HepG2 (cell line): ENCODE data around the gene ARHGAP26. TPM values are rescaled to one million over a fixed set of nuclear protein-coding genes. Genes with fewer than 3 reads are reported as not detected.

ENCODE experiments used
- ATAC-seq: fragments of 200-7000 bp; cut with Tn5 transposase; 3 replicates; pipeline ENCODE4 v1.9.1; 2020; ENCODE audit warnings: mild to moderate bottlenecking, moderate library complexity
- BruUV-seq: library from RNA; stranded (reverse); fragments of 400-500 nt; replicated peaks from 2 replicates; lab custom pipeline; 2021; lab: Mats Ljungman, UMichigan
- CTCF ChIA-PET: fragments of 300-600 bp; formaldehyde crosslinking; extraction: SDS; loops from one replicate; lab custom pipeline; 2021; ENCODE audit warnings: low total read pairs, inconsistent platforms, low intra/inter-chr PET ratio; lab: Yijun Ruan, JAX
- POLR2A ChIA-PET: fragments of 350-600 bp; sonication (Branson Sonifier 250); formaldehyde crosslinking; loops from one replicate; lab custom pipeline; 2020; ENCODE audit warnings: antibody characterized with exemption, inconsistent platforms; lab: Yijun Ruan, JAX
- DNase-seq: peaks from one replicate; pipeline ENCODE4 v3.0.0-alpha.2; 2015; ENCODE audit warnings: low spot score
- FAIRE-seq: peaks from 3 replicates; lab custom pipeline; 2011; peaks lifted over from hg19 to GRCh38; lab: Jason Lieb, UNC
- H2AFZ ChIP-seq: one replicate; pipeline ENCODE4 v1.6.1; 2011; ENCODE audit warnings: low read length, inconsistent platforms
- H3K27ac ChIP-seq: fragments of 300-600 bp; 3 replicates; pipeline ENCODE4 v1.8.0; 2011; ENCODE audit warnings: mixed run types, mild to moderate bottlenecking, mixed read lengths, low read length, inconsistent platforms; ENCODE audit not compliant: insufficient read depth; ENCODE audit errors: extremely low read length
- H3K27me3 ChIP-seq, 2 experiments: fragments of 200-600 bp in 1 of 2; 2 replicates in 1 of 2; 3 replicates in 1 of 2; pipeline versions ENCODE4 v1.6.0 to v1.8.0; 2011; ENCODE audit warnings: low read length in 2 of 2, mild to moderate bottlenecking in 2 of 2, moderate library complexity in 2 of 2, inconsistent platforms in 1 of 2; ENCODE audit not compliant: insufficient read depth in 2 of 2, control insufficient read depth in 1 of 2
- H3K36me3 ChIP-seq, 2 experiments: fragments of 200-600 bp in 1 of 2; replicated peaks in 1 of 2; 2 replicates in 1 of 2; 3 replicates in 1 of 2; pipeline versions ENCODE4 v1.5.1 to v1.8.0; 2011; ENCODE audit warnings: low read length in 2 of 2, inconsistent platforms in 1 of 2; ENCODE audit not compliant: insufficient read depth in 2 of 2, control insufficient read depth in 1 of 2
- H3K4me1 ChIP-seq: 2 replicates; pipeline ENCODE4 v1.5.1; 2012; ENCODE audit warnings: low read length, inconsistent platforms; ENCODE audit not compliant: insufficient read depth
- H3K4me2 ChIP-seq: 2 replicates; pipeline ENCODE4 v1.6.0; 2011; ENCODE audit warnings: low read depth, low read length, inconsistent platforms
- H3K4me3 ChIP-seq, 3 experiments: fragments of 200-600 bp in 1 of 3; sonication (generic), shearing (Covaris generic) in 1 of 3; replicated peaks in 1 of 3; 2 replicates each; pipeline ENCODE4 v1.5.1; 2011 to 2016; ENCODE audit warnings: low read length in 3 of 3, inconsistent platforms in 2 of 3, low read depth in 2 of 3, mild to moderate bottlenecking in 2 of 3, control low read depth in 1 of 3, mixed read lengths in 1 of 3; ENCODE audit not compliant: insufficient read depth in 1 of 3
- H3K79me2 ChIP-seq: one replicate; pipeline ENCODE4 v1.6.1; 2011; ENCODE audit warnings: low read length, inconsistent platforms; ENCODE audit not compliant: insufficient read depth
- H3K9ac ChIP-seq: 2 replicates; pipeline ENCODE4 v1.6.0; 2011; ENCODE audit warnings: mild to moderate bottlenecking, low read depth, low read length, inconsistent platforms; ENCODE audit not compliant: insufficient read depth
- H3K9me3 ChIP-seq: 2 replicates; pipeline ENCODE4 v1.5.1; 2012; ENCODE audit warnings: mild to moderate bottlenecking, low read length
- H4K20me1 ChIP-seq: 2 replicates; pipeline ENCODE4 v1.6.0; 2011; ENCODE audit warnings: inconsistent platforms, mild to moderate bottlenecking, low read length, moderate library complexity; ENCODE audit not compliant: insufficient read depth
- ATF7 ChIP-seq, 2 experiments: fragments of 450-650 bp in 1 of 2; sonication (generic) in 1 of 2; formaldehyde crosslinking in 1 of 2; IDR thresholded peaks; 2 replicates each; pipeline versions ENCODE4 v1.4.0 to v1.6.1; 2016 to 2020; ENCODE audit warnings: antibody characterized with exemption in 1 of 2, mild to moderate bottlenecking in 1 of 2, missing genetic modification reagents in 1 of 2
- CEBPB ChIP-seq: IDR thresholded peaks from 2 replicates; pipeline ENCODE4 v1.6.1; 2011; ENCODE audit warnings: low read depth, low read length, improper control_type of control experiment, borderline replicate concordance
- KLF6 ChIP-seq: IDR thresholded peaks from 2 replicates; pipeline ENCODE4 v1.8.0; 2016; ENCODE audit warnings: missing biosample characterization, missing genetic modification reagents
- MAX ChIP-seq: IDR thresholded peaks from 2 replicates; pipeline ENCODE4 v1.6.1; 2012; ENCODE audit warnings: inconsistent platforms
- RBM22 ChIP-seq: fragments of 200-400 bp; formaldehyde crosslinking; optimal IDR thresholded peaks from 2 replicates; pipeline ENCODE3; 2017; ENCODE audit warnings: mild to moderate bottlenecking, low read length, moderate library complexity
- RFX1 ChIP-seq: fragments of 450-650 bp; IDR thresholded peaks from 2 replicates; pipeline ENCODE4 v1.6.1; 2017
- TAF1 ChIP-seq: sonication (generic); formaldehyde crosslinking; IDR thresholded peaks from 2 replicates; pipeline ENCODE4 v1.4.0; 2020; ENCODE audit warnings: missing genetic modification reagents
- YY1 ChIP-seq: IDR thresholded peaks from 2 replicates; pipeline ENCODE4 v1.6.1; 2011; ENCODE audit warnings: low read length, low read depth, moderate library complexity, mild to moderate bottlenecking; ENCODE audit not compliant: insufficient read depth, insufficient replicate concordance
- ZNF672 ChIP-seq: sonication (generic); formaldehyde crosslinking; IDR thresholded peaks from 2 replicates; pipeline ENCODE4 v1.8.1; 2022; ENCODE audit warnings: missing genetic modification reagents
- ZNF883 ChIP-seq: sonication (generic); formaldehyde crosslinking; IDR thresholded peaks from 2 replicates; pipeline ENCODE4 v1.5.1; 2020; ENCODE audit warnings: mild to moderate bottlenecking, missing genetic modification reagents; ENCODE audit errors: not compliant biosample characterization
- WGBS: methylation state at CpG from one replicate; pipeline ENCODE4 v1.1.6; 2017; ENCODE audit warnings: low lambda C conversion rate; 5-methylcytosine and 5-hydroxymethylcytosine counted together
- in situ Hi-C: cut with HindIII; loops from 2 replicates; pipeline ENCODE4 v1.10.0; 2017; ENCODE audit warnings: low pct_unique_long_range_greater_than_20kb; ENCODE audit not compliant: extremely low pct_ligation_motif_present
- intact Hi-C: fragments of 100-400 bp; cut with micrococcal nuclease; formaldehyde crosslinking; loops from one replicate; pipeline ENCODE4 v1.10.0; 2022; ENCODE audit not compliant: unreplicated experiment
- polyA plus RNA-seq, 8 experiments: library from polyadenylated mRNA; depleted of rRNA in 3 of 8; stranded (reverse) in 7 of 8; unstranded in 1 of 8; fragments of >200 nt; fragmentation: Illumina TruSeq in 4 of 8; extraction: Trizol in 4 of 8; gene quantifications; 2 replicates each; pipeline versions ENCODE4 v1.2.1 to v1.2.3, GENCODE V29; 2011 to 2016; ENCODE audit warnings: low read depth in 4 of 8, missing spikeins in 1 of 8, mixed read lengths in 1 of 8; ENCODE audit not compliant: insufficient read depth in 1 of 8
- total RNA-seq, 5 experiments: library from RNA; depleted of rRNA; stranded (reverse); fragments of >200 nt; fragmentation: Illumina TruSeq; extraction: Trizol; gene quantifications; 2 replicates each; pipeline ENCODE4 v1.2.3, GENCODE V29; 2016; ENCODE audit warnings: low read depth in 1 of 5

Gene ARHGAP26
- total and polyA plus RNA-seq, 2 of the 13 experiments (the other 11 are each of a cell fraction or from before 2014, with no cell fraction given) = 9.6 to 18.2 TPM

- DNase-seq (no peak), FAIRE-seq (no peak), ATAC-seq (no peak)
- BruUV-seq = no TSS peak
- Histone ChIP-seq H3K4me2 (no peak overlapping the region), H3K4me1 (no peaks in the 10 kb centered on the region), H3K4me3 (no peak overlapping the region), H3K79me2 (no peaks in the 10 kb centered on the region), H3K9me3 (no peaks in the 10 kb centered on the region), H3K36me3 (peaks cover 3 to 16% of the 10 kb centered on the region in 2 experiments; a peak in 4 of 5 replicates), H2AFZ (no peak overlapping the region), H3K27ac (no peak overlapping the region), H4K20me1 (no peaks in the 10 kb centered on the region), H3K9ac (no peak overlapping the region), H3K27me3 (no peaks in the 10 kb centered on the region; a peak in 1 of 5 replicates)
- intact Hi-C loops = no loop called here
- ChIA-PET CTCF (no interaction called here), POLR2A (no interaction called here)
- no peak for TF ChIP-seq KLF6 (CRISPR knock-in tag)
- TF ChIP-seq RBM22 = peak; percentile 23
- TF ChIP-seq ATF7 (IDR thresholded peaks at IDR 0.05) = peak; percentile 44; the same call in 1 of the 2 replicates
- TF ChIP-seq ATF7 (CRISPR knock-in tag; IDR thresholded peaks at IDR 0.05) = no peak
- TF ChIP-seq CEBPB = 0 out of 2 replicates have a peak, but pooled peaks have one; percentile 15
- 97% methylated on average over 2 of the region's 2 CpGs for WGBS
- in situ Hi-C loops = no loop called here
Measured at GRCh38 chr5:143040622-143041021, 270.4 kb downstream of the ARHGAP26 start.

- Histone ChIP-seq H3K4me3 (no peak overlapping the region), H2AFZ (no peak overlapping the region), H3K4me2 (no peak overlapping the region), H4K20me1 (no peaks in the 10 kb centered on the region), H3K36me3 (peaks cover 3 to 16% of the 10 kb centered on the region in 2 experiments; a peak in 4 of 5 replicates), H3K27me3 (no peaks in the 10 kb centered on the region; a peak in 1 of 5 replicates), H3K9ac (no peak overlapping the region), H3K27ac (no peak overlapping the region), H3K79me2 (no peaks in the 10 kb centered on the region), H3K4me1 (no peaks in the 10 kb centered on the region), H3K9me3 (no peaks in the 10 kb centered on the region)
- intact Hi-C loops = no loop called here
- ATAC-seq (no peak), FAIRE-seq (no peak), DNase-seq (no peak)
- ChIA-PET POLR2A (no interaction called here), CTCF (no interaction called here)
- in situ Hi-C loops = no loop called here
- TF ChIP-seq MAX (no peak), ZNF883 (CRISPR knock-in tag) (no peak), RFX1 (no peak), ZNF672 (CRISPR knock-in tag) (no peak), YY1 (no peak), TAF1 (CRISPR knock-in tag) (no peak)
- 94% methylated on average over 7 of the region's 7 CpGs for WGBS
- BruUV-seq = no TSS peak
Measured at GRCh38 chr5:143041461-143041860, 271.3 kb downstream of the ARHGAP26 start.
